MG63 (cell line): ENCODE results near the gene OPTC. TPM values are rescaled to one million over a fixed set of nuclear protein-coding genes. Genes with fewer than 3 reads are reported as not detected.

Source experiments
- DNase-seq: peaks from one replicate; pipeline ENCODE4 v3.0.0-alpha.2; 2020
- H3K27me3 ChIP-seq: fragments of 250-450 bp; sonication (Bioruptor Pico); 2 replicates; pipeline ENCODE4 v1.5.1; 2020; ENCODE audit warnings: mild to moderate bottlenecking, moderate library complexity
- H3K36me3 ChIP-seq: fragments of 250-450 bp; sonication (Bioruptor Pico); 2 replicates; pipeline ENCODE4 v1.5.1; 2020; ENCODE audit warnings: mild to moderate bottlenecking, moderate library complexity
- H3K4me3 ChIP-seq: fragments of 250-450 bp; sonication (Bioruptor Pico); 2 replicates; pipeline ENCODE4 v1.5.1; 2020; ENCODE audit warnings: mild to moderate bottlenecking, moderate library complexity
- H3K9me3 ChIP-seq: fragments of 250-450 bp; sonication (Bioruptor Pico); 2 replicates; pipeline ENCODE4 v1.5.1; 2020; ENCODE audit warnings: mild to moderate bottlenecking, moderate library complexity
- total RNA-seq: library from RNA; depleted of rRNA; stranded (reverse); fragments of >200 nt; shearing (Covaris generic); gene quantifications from 2 replicates; pipeline ENCODE4 v1.2.3, GENCODE V29; 2014; ENCODE audit warnings: low replicate concordance

OPTC gene
- total RNA-seq, 1 experiment from 2014 or later, result not detected

GRCh38 chr1:203477748-203478147 is 16.2 kb upstream of the OPTC start:
- H3K36me3 ChIP-seq, result no peaks in the 10 kb centered on the region
- no peaks in the 10 kb centered on the region for H3K27me3 ChIP-seq
- no peak for DNase-seq
- no peak overlapping the region for H3K4me3 ChIP-seq
- no peaks in the 10 kb centered on the region for H3K9me3 ChIP-seq

- Histone ChIP-seq H3K9me3 (no peaks in the 10 kb centered on the region), H3K27me3 (no peaks in the 10 kb centered on the region), H3K36me3 (no peaks in the 10 kb centered on the region), H3K4me3 (no peak overlapping the region)
- no peak for DNase-seq
Observed at GRCh38 chr1:203478231-203478630, 15.7 kb upstream of the OPTC start.

- no peak overlapping the region for H3K4me3 ChIP-seq
- DNase-seq, result no peak
- no peaks in the 10 kb centered on the region for H3K27me3 ChIP-seq
- no peaks in the 10 kb centered on the region for H3K36me3 ChIP-seq
- H3K9me3 ChIP-seq, result no peaks in the 10 kb centered on the region
Observed at GRCh38 chr1:203478986-203479385, 15.0 kb upstream of the OPTC start.

GRCh38 chr1:203479646-203480045 is 14.3 kb upstream of the OPTC start:
- no peaks in the 10 kb centered on the region for H3K36me3 ChIP-seq
- no peak overlapping the region for H3K4me3 ChIP-seq
- peak; percentile 55 for DNase-seq

GRCh38 chr1:203480084-203480483 is 13.9 kb upstream of the OPTC start:
- peak; percentile 18 for DNase-seq
- no peaks in the 10 kb centered on the region for H3K9me3 ChIP-seq
- no peaks in the 10 kb centered on the region for H3K36me3 ChIP-seq
- H3K27me3 ChIP-seq, result no peaks in the 10 kb centered on the region
- H3K4me3 ChIP-seq, result no peak overlapping the region

More at GRCh38 chr1:203479646-203480045, 14.3 kb upstream of the OPTC start:
- H3K27me3 ChIP-seq, result no peaks in the 10 kb centered on the region
- H3K9me3 ChIP-seq, result no peaks in the 10 kb centered on the region

- H3K4me3 ChIP-seq, result no peak overlapping the region
- H3K27me3 ChIP-seq, result no peaks in the 10 kb centered on the region
- H3K9me3 ChIP-seq, result no peaks in the 10 kb centered on the region
- no peaks in the 10 kb centered on the region for H3K36me3 ChIP-seq
- DNase-seq, result peak; percentile 96
Observed at GRCh38 chr1:203480525-203481084, 13.3 kb upstream of the OPTC start.

GRCh38 chr1:203481196-203481595 is 12.8 kb upstream of the OPTC start:
- H3K4me3 ChIP-seq, result no peak overlapping the region
- H3K27me3 ChIP-seq, result no peaks in the 10 kb centered on the region
- no peaks in the 10 kb centered on the region for H3K36me3 ChIP-seq
- DNase-seq, result no peak
- H3K9me3 ChIP-seq, result no peaks in the 10 kb centered on the region

- DNase-seq, result no peak
- H3K9me3 ChIP-seq, result no peaks in the 10 kb centered on the region
- no peaks in the 10 kb centered on the region for H3K27me3 ChIP-seq
- no peak overlapping the region; the same call in 1 of the 2 replicates for H3K4me3 ChIP-seq
- no peaks in the 10 kb centered on the region for H3K36me3 ChIP-seq
Observed at GRCh38 chr1:203486618-203487370, 7.2 kb upstream of the OPTC start.

GRCh38 chr1:203488539-203488938 is 5.4 kb upstream of the OPTC start:
- no peaks in the 10 kb centered on the region for H3K27me3 ChIP-seq

GRCh38 chr1:203490607-203491006 is 3.3 kb upstream of the OPTC start:
- no peaks in the 10 kb centered on the region for H3K36me3 ChIP-seq
- H3K9me3 ChIP-seq, result no peaks in the 10 kb centered on the region
- no peak for DNase-seq
- no peak overlapping the region for H3K4me3 ChIP-seq
- H3K27me3 ChIP-seq, result no peaks in the 10 kb centered on the region

More at GRCh38 chr1:203488539-203488938, 5.4 kb upstream of the OPTC start:
- H3K36me3 ChIP-seq, result no peaks in the 10 kb centered on the region
- no peak overlapping the region for H3K4me3 ChIP-seq
- DNase-seq, result no peak
- no peaks in the 10 kb centered on the region for H3K9me3 ChIP-seq

GRCh38 chr1:203491664-203492063 is 2.3 kb upstream of the OPTC start:
- no peaks in the 10 kb centered on the region for H3K9me3 ChIP-seq
- H3K27me3 ChIP-seq, result no peaks in the 10 kb centered on the region
- no peak for DNase-seq
- H3K4me3 ChIP-seq, result no peak overlapping the region
- H3K36me3 ChIP-seq, result no peaks in the 10 kb centered on the region

GRCh38 chr1:203492082-203492747 is 1.7 kb upstream of the OPTC start:
- Histone ChIP-seq H3K9me3 (no peaks in the 10 kb centered on the region), H3K4me3 (no peak overlapping the region), H3K36me3 (no peaks in the 10 kb centered on the region), H3K27me3 (no peaks in the 10 kb centered on the region)
- DNase-seq, result no peak

GRCh38 chr1:203492748-203493130 is 1.2 kb upstream of the OPTC start:
- Histone ChIP-seq H3K9me3 (no peaks in the 10 kb centered on the region), H3K36me3 (no peaks in the 10 kb centered on the region), H3K27me3 (no peaks in the 10 kb centered on the region), H3K4me3 (no peak overlapping the region)
- no peak for DNase-seq

- no peak for DNase-seq
- H3K4me3 ChIP-seq, result no peak overlapping the region
- no peaks in the 10 kb centered on the region for H3K27me3 ChIP-seq
- no peaks in the 10 kb centered on the region for H3K9me3 ChIP-seq
- H3K36me3 ChIP-seq, result no peaks in the 10 kb centered on the region
Observed at GRCh38 chr1:203495845-203496244, 1.9 kb downstream of the OPTC start.

GRCh38 chr1:203497269-203497777 is 3.4 kb downstream of the OPTC start:
- Histone ChIP-seq H3K27me3 (no peaks in the 10 kb centered on the region), H3K36me3 (no peaks in the 10 kb centered on the region), H3K4me3 (no peak overlapping the region), H3K9me3 (no peaks in the 10 kb centered on the region)
- DNase-seq, result no peak

GRCh38 chr1:203499643-203500278 is 5.8 kb downstream of the OPTC start:
- no peaks in the 10 kb centered on the region for H3K9me3 ChIP-seq
- DNase-seq, result no peak

GRCh38 chr1:203500279-203500678 is 6.3 kb downstream of the OPTC start:
- H3K27me3 ChIP-seq, result no peaks in the 10 kb centered on the region
- DNase-seq, result no peak
- no peak overlapping the region for H3K4me3 ChIP-seq

More at GRCh38 chr1:203499643-203500278, 5.8 kb downstream of the OPTC start:
- Histone ChIP-seq H3K4me3 (no peak overlapping the region), H3K36me3 (no peaks in the 10 kb centered on the region; the same call in 1 of the 2 replicates), H3K27me3 (no peaks in the 10 kb centered on the region)

More at GRCh38 chr1:203500279-203500678, 6.3 kb downstream of the OPTC start:
- no peaks in the 10 kb centered on the region for H3K9me3 ChIP-seq
- no peaks in the 10 kb centered on the region; the same call in 1 of the 2 replicates for H3K36me3 ChIP-seq
